C4-2B (cell line): ENCODE data around the gene DEPDC4.

Experiments used
- CTCF ChIP-seq: fragments of 450-650 bp; conservative IDR thresholded peaks from 2 replicates; pipeline ENCODE4 v1.5.1; 2017; ENCODE audit warnings: mild to moderate bottlenecking
- ZFX ChIP-seq: fragments of 450-650 bp; IDR thresholded peaks from 2 replicates; pipeline ENCODE4 v1.6.1; 2017

GRCh38 chr12:100201604-100202423, 65.1 kb downstream of the DEPDC4 start:
- TF ChIP-seq CTCF, result no peak
- TF ChIP-seq ZFX, result no peak
